Endodermal cell (in vitro differentiated cells): ENCODE measurements around the gene IGLON5. TPM values are rescaled to one million over a fixed set of nuclear protein-coding genes. Genes with fewer than 3 reads are reported as not detected.

Experiments used
- DNase-seq: peaks from one replicate; pipeline ENCODE4 v3.0.0-alpha.2; 2017
- H3K27ac ChIP-seq: 2 replicates; pipeline ENCODE4 v1.5.1; 2013; ENCODE audit warnings: mild to moderate bottlenecking, low read depth, low read length, moderate library complexity
- H3K27me3 ChIP-seq: 2 replicates; pipeline ENCODE4 v1.6.1; 2013; ENCODE audit warnings: mild to moderate bottlenecking, low read length, moderate library complexity; ENCODE audit not compliant: insufficient read depth, control insufficient read depth, poor library complexity, severe bottlenecking
- H3K36me3 ChIP-seq: 2 replicates; pipeline ENCODE4 v1.7.0; 2013; ENCODE audit warnings: mild to moderate bottlenecking, low read length, moderate library complexity; ENCODE audit not compliant: control insufficient read depth, insufficient read depth
- H3K4me1 ChIP-seq: one replicate; pipeline ENCODE4 v1.7.0; 2013; ENCODE audit warnings: low read length; ENCODE audit not compliant: control insufficient read depth, insufficient read depth
- H3K4me3 ChIP-seq: 2 replicates; pipeline ENCODE4 v1.5.1; 2013; ENCODE audit warnings: mild to moderate bottlenecking, low read length, moderate library complexity
- H3K9ac ChIP-seq: 2 replicates; pipeline ENCODE4 v1.6.1; 2013; ENCODE audit warnings: mild to moderate bottlenecking, low read length, moderate library complexity; ENCODE audit not compliant: poor library complexity, severe bottlenecking; ENCODE audit errors: extremely low read depth
- H3K9me3 ChIP-seq: 2 replicates; pipeline ENCODE4 v1.6.1; 2013; ENCODE audit warnings: mild to moderate bottlenecking, low read length, moderate library complexity; ENCODE audit not compliant: control insufficient read depth
- H3K27ac Mint-ChIP-seq: 2 replicates; pipeline ENCODE4 v1.8.0; 2020; ENCODE audit warnings: mixed read lengths
- H3K27me3 Mint-ChIP-seq: 2 replicates; pipeline ENCODE4 v1.8.0; 2021; ENCODE audit warnings: mild to moderate bottlenecking, mixed read lengths; ENCODE audit not compliant: insufficient read depth
- H3K36me3 Mint-ChIP-seq: 2 replicates; pipeline ENCODE4 v1.8.0; 2020; ENCODE audit warnings: low read depth, mixed read lengths
- H3K4me1 Mint-ChIP-seq: 2 replicates; pipeline ENCODE4 v1.8.0; 2020; ENCODE audit warnings: mixed read lengths
- H3K4me3 Mint-ChIP-seq: 2 replicates; pipeline ENCODE4 v1.8.0; 2020; ENCODE audit warnings: mild to moderate bottlenecking, moderate library complexity, mixed read lengths
- H3K9me3 Mint-ChIP-seq: 2 replicates; pipeline ENCODE4 v1.8.0; 2020; ENCODE audit warnings: mild to moderate bottlenecking, mixed read lengths
- WGBS, 2 experiments: methylation state at CpG; one replicate each; pipeline versions ENCODE4 v1.1.5 to v1.1.7; 2013; ENCODE audit warnings: missing lambda C conversion rate in 2 of 2, mixed read lengths in 1 of 2; ENCODE audit not compliant: insufficient coverage in 1 of 2, insufficient read length in 1 of 2; 5-methylcytosine and 5-hydroxymethylcytosine counted together
- total RNA-seq, 2 donors: library from RNA; stranded (reverse); fragmentation: NEBNext Ultra II Directional in 1 of 2; extraction: Animal tissue kit (Norgen Biotek cat#: 25700) in 1 of 2; gene quantifications; 2 replicates in 1 of 2; 3 replicates in 1 of 2; pipeline ENCODE4 v1.2.1, GENCODE V29; 2021
- TF ChIP-seq, protein P1 (sequence below): fragments of 200-600 bp; sonication (generic); conservative IDR thresholded peaks from 2 replicates; pipeline ENCODE4 v1.5.0; 2021; ENCODE audit warnings: antibody characterized with exemption, mild to moderate bottlenecking

IGLON5 gene
- total RNA-seq, 2 donors from 2014 or later = 42.7 to 49.4 TPM

DNA sequence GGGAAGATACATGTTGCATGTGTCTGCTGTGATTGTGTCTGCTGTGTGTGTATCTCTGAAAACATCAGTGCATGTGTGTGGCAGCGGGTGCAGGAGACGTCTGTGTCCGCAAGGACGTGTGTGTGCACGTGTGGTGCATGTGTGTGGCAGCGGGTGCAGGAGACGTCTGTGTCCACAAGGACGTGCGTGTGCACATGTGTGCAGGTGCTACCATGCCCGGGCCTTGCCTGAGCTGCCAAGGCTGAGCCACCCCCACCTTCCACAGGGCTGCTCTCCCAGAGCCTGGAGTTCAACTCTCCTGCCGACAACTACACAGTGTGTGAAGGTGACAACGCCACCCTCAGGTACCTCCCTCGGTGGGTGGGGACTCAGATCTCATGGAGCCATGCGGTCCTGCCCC lies 10.4 kb downstream of the IGLON5 start:
- TF ChIP-seq, protein P1, sequence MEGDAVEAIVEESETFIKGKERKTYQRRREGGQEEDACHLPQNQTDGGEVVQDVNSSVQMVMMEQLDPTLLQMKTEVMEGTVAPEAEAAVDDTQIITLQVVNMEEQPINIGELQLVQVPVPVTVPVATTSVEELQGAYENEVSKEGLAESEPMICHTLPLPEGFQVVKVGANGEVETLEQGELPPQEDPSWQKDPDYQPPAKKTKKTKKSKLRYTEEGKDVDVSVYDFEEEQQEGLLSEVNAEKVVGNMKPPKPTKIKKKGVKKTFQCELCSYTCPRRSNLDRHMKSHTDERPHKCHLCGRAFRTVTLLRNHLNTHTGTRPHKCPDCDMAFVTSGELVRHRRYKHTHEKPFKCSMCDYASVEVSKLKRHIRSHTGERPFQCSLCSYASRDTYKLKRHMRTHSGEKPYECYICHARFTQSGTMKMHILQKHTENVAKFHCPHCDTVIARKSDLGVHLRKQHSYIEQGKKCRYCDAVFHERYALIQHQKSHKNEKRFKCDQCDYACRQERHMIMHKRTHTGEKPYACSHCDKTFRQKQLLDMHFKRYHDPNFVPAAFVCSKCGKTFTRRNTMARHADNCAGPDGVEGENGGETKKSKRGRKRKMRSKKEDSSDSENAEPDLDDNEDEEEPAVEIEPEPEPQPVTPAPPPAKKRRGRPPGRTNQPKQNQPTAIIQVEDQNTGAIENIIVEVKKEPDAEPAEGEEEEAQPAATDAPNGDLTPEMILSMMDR = no peak
- H3K9ac ChIP-seq = no peak overlapping the region
- H3K9me3 ChIP-seq = no peaks in the 10 kb centered on the region
- Mint-ChIP-seq H3K27ac (no peak overlapping the region), H3K36me3 (peaks cover 22% of the 10 kb centered on the region), H3K4me1 (no peaks in the 10 kb centered on the region), H3K27me3 (peaks cover 4% of the 10 kb centered on the region), H3K4me3 (no peak overlapping the region), H3K9me3 (no peaks in the 10 kb centered on the region)
- H3K4me1 ChIP-seq = no peaks in the 10 kb centered on the region
- peak; percentile 44 for DNase-seq
- H3K27me3 ChIP-seq = no peaks in the 10 kb centered on the region
- no peak overlapping the region for H3K27ac ChIP-seq
- no peak overlapping the region for H3K4me3 ChIP-seq
- WGBS, 2 experiments = 91 to 94% methylated on average over 12 to 14 of the region's 14 CpGs
- H3K36me3 ChIP-seq = no peaks in the 10 kb centered on the region

DNA sequence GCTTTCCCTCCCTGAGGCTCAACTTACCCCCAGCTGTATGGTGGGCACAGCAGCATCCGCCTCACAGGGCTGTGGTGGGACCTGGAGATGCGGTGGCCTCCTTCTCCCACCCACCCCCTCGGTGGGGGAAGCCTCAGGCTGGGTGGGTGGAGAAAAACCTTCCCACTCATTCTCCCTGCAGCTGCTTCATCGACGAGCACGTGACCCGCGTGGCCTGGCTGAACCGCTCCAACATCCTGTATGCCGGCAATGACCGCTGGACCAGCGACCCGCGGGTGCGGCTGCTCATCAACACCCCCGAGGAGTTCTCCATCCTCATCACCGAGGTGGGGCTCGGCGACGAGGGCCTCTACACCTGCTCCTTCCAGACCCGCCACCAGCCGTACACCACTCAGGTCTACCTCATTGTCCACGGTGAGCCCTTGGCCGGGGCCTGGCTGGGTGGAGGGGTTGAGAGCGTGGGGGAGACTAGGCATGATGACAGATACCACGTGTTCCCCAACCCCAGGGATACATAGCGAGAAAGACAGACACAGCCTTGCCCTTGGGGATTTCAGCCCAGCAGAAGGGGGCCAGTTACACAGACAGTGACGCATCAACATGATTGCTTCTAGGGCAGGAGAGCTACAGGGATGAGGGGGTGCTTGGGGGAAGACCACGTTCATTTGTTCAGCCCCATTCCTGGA lies 12.2 kb downstream of the IGLON5 start:
- H3K27ac ChIP-seq = no peak overlapping the region
- H3K4me3 Mint-ChIP-seq = no peak overlapping the region
- H3K4me3 ChIP-seq = no peak overlapping the region
- H3K9me3 ChIP-seq = no peaks in the 10 kb centered on the region
- H3K36me3 Mint-ChIP-seq = peaks cover 24% of the 10 kb centered on the region
- no peaks in the 10 kb centered on the region for H3K4me1 ChIP-seq
- H3K9ac ChIP-seq = no peak overlapping the region
- no peaks in the 10 kb centered on the region for H3K9me3 Mint-ChIP-seq
- H3K4me1 Mint-ChIP-seq = peaks cover 2% of the 10 kb centered on the region
- no peak overlapping the region for H3K27ac Mint-ChIP-seq
- TF ChIP-seq, protein P1 = no peak
- H3K27me3 Mint-ChIP-seq = peaks cover 2% of the 10 kb centered on the region
- H3K36me3 ChIP-seq = no peaks in the 10 kb centered on the region
- no peak for DNase-seq
- 94 to 97% methylated on average over 10 to 29 of the region's 29 CpGs for WGBS, 2 experiments
- no peaks in the 10 kb centered on the region for H3K27me3 ChIP-seq

DNA sequence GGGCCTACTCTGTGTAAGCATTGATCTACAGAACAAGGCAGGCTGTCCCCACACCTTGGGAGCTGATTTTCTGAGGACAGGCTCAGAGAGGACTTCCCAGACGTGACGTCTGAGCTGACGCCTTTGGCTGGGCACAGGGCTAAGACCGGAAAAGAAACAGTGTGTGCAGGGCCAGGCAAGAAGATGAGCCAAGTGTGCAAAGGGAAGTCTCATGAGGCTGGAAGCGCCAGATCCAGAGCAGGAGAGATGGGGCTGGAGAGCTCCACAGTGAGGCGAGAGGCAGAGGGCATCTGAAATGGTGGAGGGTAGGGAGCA lies 12.7 kb downstream of the IGLON5 start:
- H3K4me1 ChIP-seq = no peaks in the 10 kb centered on the region

More for the DNA sequence above, 12.7 kb downstream of the IGLON5 start:
- Mint-ChIP-seq H3K9me3 (no peaks in the 10 kb centered on the region), H3K27me3 (peaks cover 2% of the 10 kb centered on the region), H3K4me3 (no peak overlapping the region), H3K4me1 (peaks cover 2% of the 10 kb centered on the region), H3K36me3 (peaks cover 24% of the 10 kb centered on the region), H3K27ac (no peak overlapping the region)
- Histone ChIP-seq H3K4me3 (no peak overlapping the region), H3K27me3 (no peaks in the 10 kb centered on the region), H3K9ac (no peak overlapping the region), H3K27ac (no peak overlapping the region), H3K36me3 (no peaks in the 10 kb centered on the region), H3K9me3 (no peaks in the 10 kb centered on the region)
- TF ChIP-seq, protein P1 = no peak
- DNase-seq = no peak
- 91 to 92% methylated on average over 6 of the region's 6 CpGs for WGBS, 2 experiments
